KMS-11 (cell line): ENCODE measurements around the gene FOXO1.

ENCODE experiments used
- H2AFZ ChIP-seq: fragments of 200-600 bp; sonication (generic); 2 replicates; pipeline ENCODE4 v1.6.1; 2016; ENCODE audit warnings: antibody characterized with exemption, mixed run types, low read depth
- H3K27ac ChIP-seq: fragments of 200-600 bp; sonication (generic); 2 replicates; pipeline ENCODE4 v1.6.1; 2016; ENCODE audit warnings: mild to moderate bottlenecking, mixed run types
- H3K27me3 ChIP-seq: fragments of 200-600 bp; sonication (generic); 2 replicates; pipeline ENCODE4 v1.6.1; 2017; ENCODE audit warnings: mild to moderate bottlenecking, low read depth, mixed run types, moderate library complexity; ENCODE audit not compliant: insufficient read depth
- H3K36me3 ChIP-seq: fragments of 200-600 bp; sonication (generic); 2 replicates; pipeline ENCODE4 v1.6.1; 2017; ENCODE audit warnings: mild to moderate bottlenecking, mixed run types; ENCODE audit not compliant: insufficient read depth
- H3K4me1 ChIP-seq: fragments of 200-600 bp; sonication (generic); 2 replicates; pipeline ENCODE4 v1.6.1; 2016; ENCODE audit warnings: mild to moderate bottlenecking, low read depth, mixed run types; ENCODE audit not compliant: poor library complexity, severe bottlenecking
- H3K4me2 ChIP-seq: fragments of 200-600 bp; sonication (generic); 2 replicates; pipeline ENCODE4 v1.7.0; 2016; ENCODE audit warnings: mild to moderate bottlenecking, mixed run types
- H3K4me3 ChIP-seq: fragments of 200-600 bp; sonication (generic); IDR thresholded peaks from 2 replicates; pipeline ENCODE4 v1.6.1; 2017; ENCODE audit warnings: low read depth, low read length, mixed read lengths; ENCODE audit not compliant: insufficient read depth
- H3K79me2 ChIP-seq: fragments of 200-600 bp; sonication (generic); 2 replicates; pipeline ENCODE4 v1.6.1; 2016; ENCODE audit warnings: low read depth, mixed run types; ENCODE audit not compliant: insufficient read depth
- H3K9ac ChIP-seq: fragments of 200-600 bp; sonication (generic); 2 replicates; pipeline ENCODE4 v1.6.1; 2016; ENCODE audit warnings: mild to moderate bottlenecking, mixed run types
- H4K20me1 ChIP-seq: fragments of 200-600 bp; sonication (generic); 2 replicates; pipeline ENCODE4 v1.6.1; 2016; ENCODE audit warnings: mild to moderate bottlenecking, mixed run types; ENCODE audit not compliant: insufficient read depth
- CTCF ChIP-seq: fragments of 200-600 bp; sonication (generic); conservative IDR thresholded peaks from 2 replicates; pipeline ENCODE4 v1.6.1; 2017; ENCODE audit warnings: low read depth, mild to moderate bottlenecking, antibody characterized with exemption, low read length, moderate library complexity, mixed read lengths

The FOXO1 gene

GRCh38 chr13:40520916-40521315 is 145.5 kb downstream of the FOXO1 start:
- H3K9ac ChIP-seq, result no peak overlapping the region
- H3K4me3 ChIP-seq, result no peak overlapping the region
- H3K79me2 ChIP-seq, result no peaks in the 10 kb centered on the region
- H3K36me3 ChIP-seq, result no peaks in the 10 kb centered on the region
- no peaks in the 10 kb centered on the region for H3K4me1 ChIP-seq
- H2AFZ ChIP-seq, result no peak overlapping the region
- no peak overlapping the region for H3K27ac ChIP-seq
- TF ChIP-seq CTCF, result no peak
- no peak overlapping the region for H3K4me2 ChIP-seq
- H3K27me3 ChIP-seq, result no peaks in the 10 kb centered on the region
- no peaks in the 10 kb centered on the region for H4K20me1 ChIP-seq

- Histone ChIP-seq H4K20me1 (no peaks in the 10 kb centered on the region), H3K79me2 (no peaks in the 10 kb centered on the region), H2AFZ (no peak overlapping the region), H3K27me3 (no peaks in the 10 kb centered on the region), H3K27ac (no peak overlapping the region), H3K4me2 (no peak overlapping the region), H3K4me1 (no peaks in the 10 kb centered on the region), H3K9ac (no peak overlapping the region), H3K36me3 (no peaks in the 10 kb centered on the region), H3K4me3 (no peak overlapping the region)
- TF ChIP-seq CTCF, result no peak
Observed at GRCh38 chr13:40519637-40520036, 146.8 kb downstream of the FOXO1 start.

- TF ChIP-seq CTCF, result no peak
- no peaks in the 10 kb centered on the region for H3K79me2 ChIP-seq
- no peak overlapping the region for H3K9ac ChIP-seq
- no peaks in the 10 kb centered on the region for H3K27me3 ChIP-seq
- H3K27ac ChIP-seq, result no peak overlapping the region
- H4K20me1 ChIP-seq, result no peaks in the 10 kb centered on the region
- H2AFZ ChIP-seq, result no peak overlapping the region
- no peak overlapping the region for H3K4me2 ChIP-seq
- H3K4me3 ChIP-seq, result no peak overlapping the region
- H3K36me3 ChIP-seq, result no peaks in the 10 kb centered on the region
- no peaks in the 10 kb centered on the region for H3K4me1 ChIP-seq
Observed at GRCh38 chr13:40518481-40518882, 148.0 kb downstream of the FOXO1 start.

GRCh38 chr13:40517486-40518480 is 148.7 kb downstream of the FOXO1 start:
- H3K27me3 ChIP-seq, result no peaks in the 10 kb centered on the region
- H3K36me3 ChIP-seq, result no peaks in the 10 kb centered on the region
- no peak overlapping the region for H3K9ac ChIP-seq
- H3K79me2 ChIP-seq, result no peaks in the 10 kb centered on the region
- TF ChIP-seq CTCF, result no peak
- no peak overlapping the region for H2AFZ ChIP-seq
- no peaks in the 10 kb centered on the region for H3K4me1 ChIP-seq
- no peak overlapping the region for H3K27ac ChIP-seq
- no peaks in the 10 kb centered on the region for H4K20me1 ChIP-seq
- H3K4me3 ChIP-seq, result no peak overlapping the region
- H3K4me2 ChIP-seq, result no peak overlapping the region
